Right renal cortex interstitium (tissue), 3 donors: ENCODE results near the gene ACBD4. TPM values are rescaled to one million over a fixed set of nuclear protein-coding genes. Genes with fewer than 3 reads are reported as not detected.

Source experiments
- DNase-seq, 3 donors: peaks; one replicate each; pipeline ENCODE4 v3.0.0-alpha.2; 2013; ENCODE audit warnings: low read depth in 3 of 3, low spot score in 2 of 3
- polyA plus RNA-seq, 3 donors: library from polyadenylated mRNA; unstranded; fragments of 120-200 nt; gene quantifications; one replicate each; pipeline ENCODE4 v1.2.1, GENCODE V29; 2013; ENCODE audit not compliant: insufficient read length in 3 of 3

The ACBD4 gene
- polyA plus RNA-seq, 3 donors: 10.5 to 11.5 (median 10.8) TPM

DNA sequence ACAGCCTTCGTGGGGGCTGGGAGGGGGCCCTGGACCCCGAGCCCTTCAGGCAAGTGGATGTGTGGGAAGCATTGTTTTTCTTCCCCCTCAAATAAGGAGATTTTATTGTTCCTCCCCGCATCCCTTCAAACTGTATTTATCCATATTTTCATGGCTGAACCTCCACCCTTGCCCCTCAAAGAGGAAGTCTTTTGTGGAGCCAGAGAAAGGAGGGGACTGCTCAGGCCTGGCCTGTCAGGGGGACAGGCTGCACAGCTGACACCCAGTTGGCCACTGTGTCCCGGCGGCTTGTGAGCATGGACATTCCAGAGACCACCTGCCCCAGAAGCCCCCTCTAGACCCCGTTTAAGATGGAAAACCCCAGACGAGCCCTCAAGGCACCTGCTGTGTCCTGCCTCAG is 42.1 kb downstream of the ACBD4 start:
- DNase-seq: no peak

DNA sequence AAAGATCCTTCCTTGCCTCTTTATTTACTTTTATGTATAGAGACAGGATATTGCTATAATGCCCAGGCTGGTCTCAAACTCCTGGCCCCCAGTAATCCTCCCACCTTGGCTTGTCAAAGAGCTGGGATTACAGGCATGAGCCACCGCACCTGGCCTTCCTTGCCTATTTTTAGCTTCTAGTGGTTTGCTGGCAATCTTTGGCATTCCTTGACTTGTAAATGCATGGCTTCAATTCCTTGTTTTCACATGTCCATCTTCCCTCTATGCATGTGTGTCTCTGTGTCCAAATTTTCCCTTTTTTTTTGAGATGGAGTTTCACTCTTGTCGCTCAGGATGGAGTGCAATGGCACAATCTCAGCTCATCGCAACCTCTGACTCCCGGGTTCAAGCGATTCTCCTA is 48.7 kb downstream of the ACBD4 start:
- DNase-seq: no peak

GRCh38 chr17:45186801-45187354 is 51.4 kb downstream of the ACBD4 start:
- DNase-seq: no peak

DNA sequence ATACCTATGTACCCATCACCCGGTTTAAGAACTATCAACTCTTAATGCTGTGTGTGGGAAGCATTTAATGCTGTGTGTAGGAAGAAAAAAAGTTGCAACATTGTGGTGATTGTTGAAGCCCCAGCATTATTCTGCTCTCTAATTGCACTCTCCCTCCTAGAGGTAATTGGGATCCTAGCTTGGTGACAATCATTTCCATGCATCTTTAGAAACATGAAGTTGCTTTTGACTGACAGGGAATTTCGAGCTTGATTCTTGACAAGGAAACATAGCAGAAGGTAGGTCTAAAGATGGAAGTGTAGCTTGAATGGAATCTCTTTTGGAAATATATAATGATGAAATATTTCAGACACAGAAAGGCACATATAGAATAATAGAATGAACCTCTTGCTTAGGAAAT is 53.5 kb downstream of the ACBD4 start:
- DNase-seq: no peak

GRCh38 chr17:45190503-45191255 is 55.2 kb downstream of the ACBD4 start:
- no peak for DNase-seq

Other genes starting within 250 kb of the ACBD4 start
- gene EFTUD2, start 236.2 kb upstream of the ACBD4 start, polyA plus RNA-seq: 100 to 1,000 TPM; 124 to 134 (median 133) TPM
- gene GFAP, start 220.2 kb upstream of the ACBD4 start, polyA plus RNA-seq: 1 to 10 TPM in 1 of 3 donors, under 1 TPM in 2; 0.67 to 1.1 (median 0.89) TPM
- 1 to 10 TPM; 9.0 to 9.7 (median 9.1) TPM for gene KIF18B, start 187.9 kb upstream of the ACBD4 start, polyA plus RNA-seq
- 1 to 10 TPM; 1.3 to 2.4 (median 1.7) TPM for gene C1QL1, start 167.4 kb upstream of the ACBD4 start, polyA plus RNA-seq
- 10 to 100 TPM; 41.7 to 52.5 (median 45.7) TPM for gene DCAKD, start 84.1 kb upstream of the ACBD4 start, polyA plus RNA-seq
- gene NMT1, start 74.4 kb upstream of the ACBD4 start, polyA plus RNA-seq: 10 to 100 TPM; 70.6 to 73.6 (median 71.0) TPM
- 10 to 100 TPM; 18.7 to 24.9 (median 23.0) TPM for gene PLCD3, start 3.2 kb upstream of the ACBD4 start, polyA plus RNA-seq
- gene HEXIM1, start 12.8 kb downstream of the ACBD4 start, polyA plus RNA-seq: 10 to 100 TPM; 36.5 to 37.4 (median 37.0) TPM
- 10 to 100 TPM; 12.1 to 14.2 (median 12.7) TPM for gene HEXIM2, start 26.2 kb downstream of the ACBD4 start, polyA plus RNA-seq
- 1 to 10 TPM; 5.5 to 6.6 (median 5.7) TPM for gene FMNL1, start 86.2 kb downstream of the ACBD4 start, polyA plus RNA-seq
- under 1 TPM in 2 of 3 donors, not detected in 1; 0.08 to 0.16 TPM for gene SPATA32, start 126.4 kb downstream of the ACBD4 start, polyA plus RNA-seq
- gene MAP3K14, start 181.3 kb downstream of the ACBD4 start, polyA plus RNA-seq: 1 to 10 TPM; 4.3 to 5.4 (median 4.9) TPM